ENCODE results near the gene ZFP92. TPM values are rescaled to one million over a fixed set of nuclear protein-coding genes. Genes with fewer than 3 reads are reported as not detected.

Gene ZFP92
- total RNA-seq, 8 experiments from 2014 or later: under 0.01 to 0.19 (median 0.04) TPM; not detected in 3

- Histone ChIP-seq H3K27ac (no peak overlapping the region), H3K4me1 (replicated peaks in 1 of 2) (no peaks in the 10 kb centered on the region), H3K4me3 (no peak overlapping the region)
- in situ Hi-C loops (cut with MboI; ENCODE audit: low pct_unique_long_range_greater_than_20kb in 2 of 9, low sequenced_read_pairs in 9 of 9, unreplicated experiment in 9 of 9): loop anchor here in 1 of 9 experiments (25.0 kb wide), 1 partner anchor 369 kb away; no protein-coding TSS in a partner anchor
- ATAC-seq (replicated peaks in 6 of 8): no peak
- WGBS, 10 experiments: 0 to 50% (median 10%) methylated on average over 1 of the region's 9 CpGs; no CpG with 5 or more reads in 7 of the 10 experiments
These were observed 5.3 kb upstream of the ZFP92 start for GRCh38 chrX:153406011-153406410.

GRCh38 chrX:153406903-153407302 is 4.4 kb upstream of the ZFP92 start:
- 0 to 33% methylated on average over 1 of the region's 7 CpGs; no CpG with 5 or more reads in 8 of the 10 experiments for WGBS, 10 experiments
- H3K4me1 ChIP-seq (replicated peaks in 1 of 2): no peaks in the 10 kb centered on the region
- no peak overlapping the region for H3K27ac ChIP-seq
- no peak for ATAC-seq (replicated peaks in 6 of 8)
- in situ Hi-C loops (cut with MboI; ENCODE audit: low pct_unique_long_range_greater_than_20kb in 2 of 9, low sequenced_read_pairs in 9 of 9, unreplicated experiment in 9 of 9): loop anchor here in 1 of 9 experiments (25.0 kb wide), 1 partner anchor 370 kb away; no protein-coding TSS in a partner anchor
- no peak overlapping the region for H3K4me3 ChIP-seq

DNA sequence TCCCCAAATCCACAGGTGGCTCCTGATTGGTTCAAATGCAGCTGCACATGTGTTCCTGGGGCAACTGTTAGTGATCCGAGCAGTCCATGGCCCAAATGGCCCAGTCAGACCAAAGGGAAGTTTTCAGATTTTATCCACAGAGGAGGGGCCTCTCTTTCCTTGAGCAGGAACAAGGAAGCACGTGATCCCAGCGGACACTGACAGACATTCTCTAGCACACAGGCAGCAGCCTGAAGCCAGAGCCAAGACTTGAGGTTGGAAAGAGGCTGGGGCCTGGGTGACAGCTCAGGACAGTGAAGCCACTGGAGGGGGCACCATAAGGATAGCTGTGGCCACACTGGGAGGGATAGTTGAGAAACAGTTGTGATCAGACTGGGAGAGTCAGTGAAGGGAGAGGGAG is 3.5 kb upstream of the ZFP92 start:
- Histone ChIP-seq H3K4me3 (no peak overlapping the region), H3K27ac (no peak overlapping the region), H3K4me1 (replicated peaks in 1 of 2) (no peaks in the 10 kb centered on the region)
- ATAC-seq (replicated peaks in 6 of 8): no peak
- 63 to 100% methylated on average over 1 to 2 of the region's 3 CpGs; no CpG with 5 or more reads in 8 of the 10 experiments for WGBS, 10 experiments
- in situ Hi-C loops (cut with MboI; ENCODE audit: low pct_unique_long_range_greater_than_20kb in 2 of 9, low sequenced_read_pairs in 9 of 9, unreplicated experiment in 9 of 9): loop anchor here in 1 of 9 experiments (25.0 kb wide), 1 partner anchor 370 kb away; no protein-coding TSS in a partner anchor

GRCh38 chrX:153408221-153408721 is 3.0 kb upstream of the ZFP92 start:
- in situ Hi-C loops (cut with MboI; ENCODE audit: low pct_unique_long_range_greater_than_20kb in 2 of 9, low sequenced_read_pairs in 9 of 9, unreplicated experiment in 9 of 9): loop anchor here in 1 of 9 experiments (25.0 kb wide), 1 partner anchor 371 kb away; no protein-coding TSS in a partner anchor
- WGBS, 10 experiments: 50% methylated on average over 5 of the region's 10 CpGs; no CpG with 5 or more reads in 9 of the 10 experiments
- ATAC-seq (replicated peaks in 6 of 8): no peak

GRCh38 chrX:153408871-153409351 is 2.4 kb upstream of the ZFP92 start:
- no peak overlapping the region for H3K4me3 ChIP-seq
- 47% methylated on average over 2 of the region's 12 CpGs; no CpG with 5 or more reads in 9 of the 10 experiments for WGBS, 10 experiments
- H3K4me1 ChIP-seq (replicated peaks in 1 of 2): no peaks in the 10 kb centered on the region
- H3K27ac ChIP-seq: no peak overlapping the region
- in situ Hi-C loops (cut with MboI; ENCODE audit: low pct_unique_long_range_greater_than_20kb in 2 of 9, low sequenced_read_pairs in 9 of 9, unreplicated experiment in 9 of 9): loop anchor here in 1 of 9 experiments (25.0 kb wide), 1 partner anchor 372 kb away; no protein-coding TSS in a partner anchor
- ATAC-seq (replicated peaks in 6 of 8): no peak

More at GRCh38 chrX:153408221-153408721, 3.0 kb upstream of the ZFP92 start:
- Histone ChIP-seq H3K4me3 (no peak overlapping the region), H3K4me1 (replicated peaks in 1 of 2) (no peaks in the 10 kb centered on the region), H3K27ac (no peak overlapping the region)

- 85% methylated on average over 9 of the region's 30 CpGs; no CpG with 5 or more reads in 9 of the 10 experiments for WGBS, 10 experiments
- ATAC-seq (replicated peaks in 6 of 8): no peak
- Histone ChIP-seq H3K27ac (no peak overlapping the region), H3K4me3 (no peak overlapping the region), H3K4me1 (replicated peaks in 1 of 2) (no peaks in the 10 kb centered on the region)
- in situ Hi-C loops (cut with MboI; ENCODE audit: low pct_unique_long_range_greater_than_20kb in 2 of 9, low sequenced_read_pairs in 9 of 9, unreplicated experiment in 9 of 9): loop anchor here in 1 of 9 experiments (25.0 kb wide), 1 partner anchor 372 kb away; no protein-coding TSS in a partner anchor
These were observed 1.7 kb upstream of the ZFP92 start for GRCh38 chrX:153409414-153410101.

- WGBS, 10 experiments: 85 to 93% methylated on average over 3 to 6 of the region's 15 CpGs; no CpG with 5 or more reads in 8 of the 10 experiments
- no peak for ATAC-seq (replicated peaks in 6 of 8)
- Histone ChIP-seq H3K4me1 (replicated peaks in 1 of 2) (no peaks in the 10 kb centered on the region), H3K4me3 (no peak overlapping the region), H3K27ac (no peak overlapping the region)
- in situ Hi-C loops (cut with MboI; ENCODE audit: low pct_unique_long_range_greater_than_20kb in 2 of 9, low sequenced_read_pairs in 9 of 9, unreplicated experiment in 9 of 9): loop anchor here in 1 of 9 experiments (25.0 kb wide), 1 partner anchor 373 kb away; no protein-coding TSS in a partner anchor
These were observed 899 bp upstream of the ZFP92 start for GRCh38 chrX:153410373-153410772.

DNA sequence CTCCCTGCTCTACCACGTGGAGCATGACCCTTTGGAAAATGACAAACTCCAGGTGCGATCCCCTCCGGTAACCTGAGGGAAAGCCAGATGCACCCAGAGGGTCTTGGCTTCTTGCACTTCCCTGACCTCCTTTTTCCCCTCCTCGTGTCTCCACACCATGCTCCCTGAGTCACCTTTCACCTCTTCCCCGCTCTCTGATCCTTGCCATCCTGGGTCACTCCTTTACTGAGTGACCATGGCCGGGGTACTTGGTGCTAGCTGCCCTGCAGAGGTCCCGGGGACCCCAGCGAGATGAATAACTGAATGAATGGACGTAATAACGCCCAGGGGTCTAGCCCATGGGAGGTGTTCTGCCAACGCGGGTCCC is 401 bp upstream of the ZFP92 start:
- H3K4me1 ChIP-seq (replicated peaks in 1 of 2): no peaks in the 10 kb centered on the region
- H3K27ac ChIP-seq: no peak overlapping the region
- H3K4me3 ChIP-seq: no peak overlapping the region
- ATAC-seq (replicated peaks in 6 of 8): no peak
- 56% methylated on average over 3 of the region's 12 CpGs; no CpG with 5 or more reads in 9 of the 10 experiments for WGBS, 10 experiments
- in situ Hi-C loops (cut with MboI; ENCODE audit: low pct_unique_long_range_greater_than_20kb in 2 of 9, low sequenced_read_pairs in 9 of 9, unreplicated experiment in 9 of 9): loop anchor here in 1 of 9 experiments (25.0 kb wide), 1 partner anchor 374 kb away; no protein-coding TSS in a partner anchor

DNA sequence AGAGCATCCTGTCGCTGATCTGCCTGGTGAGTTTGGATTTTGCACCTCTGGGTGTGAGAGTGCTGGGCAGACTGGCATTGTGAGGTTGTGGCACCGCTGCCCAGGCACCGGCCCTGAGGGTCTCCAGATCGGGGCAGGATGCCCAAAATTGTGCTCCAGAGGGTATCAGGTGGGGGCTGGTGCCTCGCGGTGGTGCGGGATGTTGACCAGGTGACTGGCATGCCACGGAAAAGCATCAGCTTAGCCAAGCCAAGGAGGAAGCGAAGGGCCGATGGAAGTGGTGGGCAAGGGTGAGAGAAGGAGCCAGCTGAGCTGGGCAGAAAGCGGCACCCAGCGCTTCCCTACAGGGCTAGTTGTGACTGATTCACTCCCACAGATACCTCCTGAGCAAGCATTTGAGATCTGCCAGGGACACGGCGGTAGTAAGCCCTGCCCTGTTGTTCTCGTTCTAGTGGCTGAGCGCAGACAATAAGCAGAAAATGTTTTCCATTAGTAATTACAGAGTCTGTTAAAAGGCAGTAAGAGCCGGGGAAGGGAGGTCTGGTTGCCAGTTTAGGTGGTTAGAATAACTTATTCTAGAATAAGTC is 809 bp downstream of the ZFP92 start:
- Histone ChIP-seq H3K4me1 (replicated peaks in 1 of 2) (no peaks in the 10 kb centered on the region), H3K4me3 (no peak overlapping the region), H3K27ac (no peak overlapping the region)
- ATAC-seq (replicated peaks in 6 of 8): no peak
- WGBS, 10 experiments: 71% methylated on average over 6 of the region's 17 CpGs; no CpG with 5 or more reads in 9 of the 10 experiments
- in situ Hi-C loops (cut with MboI; ENCODE audit: low pct_unique_long_range_greater_than_20kb in 2 of 9, low sequenced_read_pairs in 9 of 9, unreplicated experiment in 9 of 9): loop anchor here in 1 of 9 experiments (25.0 kb wide), 1 partner anchor 375 kb away; no protein-coding TSS in a partner anchor

DNA sequence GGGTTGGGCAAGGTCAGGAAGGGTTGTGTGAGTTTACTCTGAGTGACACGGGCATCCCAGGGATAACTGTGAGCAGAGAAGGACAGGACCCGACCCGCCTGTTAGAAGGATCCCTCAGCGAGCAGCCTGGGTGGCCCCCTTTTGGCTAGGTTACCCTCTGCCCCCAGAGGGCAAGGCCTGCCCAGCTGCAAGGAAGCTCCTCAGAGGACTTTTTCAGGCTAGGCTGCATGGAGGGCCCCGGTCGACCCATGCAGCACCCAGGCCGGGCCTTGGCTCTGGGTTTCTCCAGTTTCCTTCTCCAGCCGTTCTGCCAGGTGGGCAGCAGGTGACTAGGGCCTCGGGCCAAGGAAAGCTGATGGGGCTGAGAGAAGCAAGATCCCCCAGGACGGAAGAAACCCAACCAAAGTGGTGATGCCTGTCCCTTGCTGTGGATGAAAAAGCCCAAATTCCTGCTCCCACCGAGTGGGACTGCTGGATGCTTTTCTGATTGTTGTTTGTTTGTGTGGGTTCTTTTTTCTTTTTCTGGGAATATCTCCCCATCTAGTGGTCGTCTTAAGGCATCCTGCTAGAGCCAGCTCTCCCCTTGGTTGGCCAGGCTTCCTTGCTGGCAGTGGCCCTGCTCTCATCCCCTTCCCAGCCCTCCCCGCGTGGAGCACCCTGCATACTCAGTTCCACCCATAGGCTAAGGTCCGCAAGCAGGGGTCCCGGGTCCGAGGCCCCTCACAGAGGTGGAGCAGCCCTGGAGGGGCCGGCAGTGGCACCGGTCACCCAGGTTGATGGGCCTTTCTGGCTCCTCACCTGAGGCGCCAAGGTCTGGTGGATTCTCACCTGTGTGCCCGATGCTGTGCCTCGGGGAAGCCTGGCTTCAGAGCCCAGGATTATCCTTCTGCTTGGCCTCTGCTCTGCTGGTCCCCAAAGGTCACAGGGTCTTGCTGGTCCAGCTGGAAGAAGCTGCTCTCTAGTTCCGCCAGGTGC is 1.8 kb downstream of the ZFP92 start:
- H3K4me1 ChIP-seq (replicated peaks in 1 of 2): no peaks in the 10 kb centered on the region
- peak in 1 of 8 experiments; percentile 9 for ATAC-seq (replicated peaks in 6 of 8)
- in situ Hi-C loops (cut with MboI; ENCODE audit: low pct_unique_long_range_greater_than_20kb in 2 of 9, low sequenced_read_pairs in 9 of 9, unreplicated experiment in 9 of 9): loop anchor here in 1 of 9 experiments (25.0 kb wide), 1 partner anchor 376 kb away; no protein-coding TSS in a partner anchor
- H3K27ac ChIP-seq: no peak overlapping the region
- 20 to 84% (median 80%) methylated on average over 1 to 7 of the region's 23 CpGs; no CpG with 5 or more reads in 7 of the 10 experiments for WGBS, 10 experiments
- no peak overlapping the region for H3K4me3 ChIP-seq

- Histone ChIP-seq H3K4me1 (replicated peaks in 1 of 2) (no peaks in the 10 kb centered on the region), H3K4me3 (no peak overlapping the region), H3K27ac (no peak overlapping the region)
- no peak for ATAC-seq (replicated peaks in 6 of 8)
- in situ Hi-C loops (cut with MboI; ENCODE audit: low pct_unique_long_range_greater_than_20kb in 2 of 9, low sequenced_read_pairs in 9 of 9, unreplicated experiment in 9 of 9): loop anchor here in 1 of 9 experiments (25.0 kb wide), 1 partner anchor 376 kb away; no protein-coding TSS in a partner anchor
- WGBS, 10 experiments: 40 to 57% methylated on average over 2 to 8 of the region's 11 CpGs; no CpG with 5 or more reads in 8 of the 10 experiments
These were observed 2.5 kb downstream of the ZFP92 start for GRCh38 chrX:153413731-153414130.
